HepG2 (cell line): ENCODE measurements around the gene CKAP2L.

Experiments used
- AKNA ChIP-seq: sonication (generic); formaldehyde crosslinking; IDR thresholded peaks from 2 replicates; pipeline ENCODE4 v1.4.0; 2020; ENCODE audit warnings: missing genetic modification reagents, borderline replicate concordance
- CBX2 ChIP-seq, 2 experiments: fragments of 200-600 bp in 1 of 2; sonication (generic); formaldehyde crosslinking in 1 of 2; IDR thresholded peaks; 2 replicates each; pipeline versions ENCODE4 v1.7.0 to v1.8.1; 2018 to 2022; ENCODE audit warnings: low read depth in 2 of 2, low read length in 1 of 2, mild to moderate bottlenecking in 1 of 2, missing genetic modification reagents in 1 of 2
- EZH2 ChIP-seq: conservative IDR thresholded peaks from 2 replicates; pipeline ENCODE4 v1.6.1; 2012; ENCODE audit warnings: mild to moderate bottlenecking, low read depth, low read length, moderate library complexity
- TCF7L2 ChIP-seq: IDR thresholded peaks from 2 replicates; pipeline ENCODE4 v1.6.1; 2011; ENCODE audit warnings: mild to moderate bottlenecking, low read depth, low read length, moderate library complexity
- YY1 ChIP-seq: IDR thresholded peaks from 2 replicates; pipeline ENCODE4 v1.6.1; 2011; ENCODE audit warnings: low read length, low read depth, moderate library complexity, mild to moderate bottlenecking; ENCODE audit not compliant: insufficient read depth, insufficient replicate concordance
- ZBTB39 ChIP-seq: sonication (generic); formaldehyde crosslinking; IDR thresholded peaks from 2 replicates; pipeline ENCODE4 v1.5.0; 2020; ENCODE audit warnings: missing genetic modification reagents
- ZNF12 ChIP-seq: sonication (generic); formaldehyde crosslinking; IDR thresholded peaks from 2 replicates; pipeline ENCODE4 v1.5.0; 2020; ENCODE audit warnings: missing genetic modification reagents
- ZNF781 ChIP-seq: sonication (generic); formaldehyde crosslinking; IDR thresholded peaks from 2 replicates; pipeline ENCODE4 v1.5.1; 2020; ENCODE audit warnings: borderline replicate concordance, mild to moderate bottlenecking, missing genetic modification reagents; ENCODE audit errors: not compliant biosample characterization

- TF ChIP-seq YY1: no peak
- no peak for TF ChIP-seq ZBTB39 (CRISPR knock-in tag)
- TF ChIP-seq ZNF12 (CRISPR knock-in tag): no peak
- TF ChIP-seq AKNA (CRISPR knock-in tag): no peak
- no peak for TF ChIP-seq TCF7L2
- TF ChIP-seq EZH2: no peak
- no peak for TF ChIP-seq CBX2 (IDR thresholded peaks at IDR 0.05; ENCODE audit: low read depth, low read length)
- no peak for TF ChIP-seq CBX2 (CRISPR knock-in tag; IDR thresholded peaks at IDR 0.05; ENCODE audit: low read depth)
- TF ChIP-seq ZNF781 (CRISPR knock-in tag): no peak
Measured at GRCh38 chr2:112772911-112773475, 8.6 kb upstream of the CKAP2L start.
